IMR-90 (cell line): ENCODE measurements around the gene APOBEC3F.

Experiments
- MAFK ChIP-seq: IDR thresholded peaks from 2 replicates; pipeline ENCODE4 v1.6.1; 2012; ENCODE audit warnings: low read depth, low read length, improper control_type of control experiment
- TF ChIP-seq, protein P1 (sequence below): conservative IDR thresholded peaks from 2 replicates; pipeline ENCODE4 v1.5.1; 2012; ENCODE audit warnings: mild to moderate bottlenecking, low read depth, low read length, improper control_type of control experiment

DNA sequence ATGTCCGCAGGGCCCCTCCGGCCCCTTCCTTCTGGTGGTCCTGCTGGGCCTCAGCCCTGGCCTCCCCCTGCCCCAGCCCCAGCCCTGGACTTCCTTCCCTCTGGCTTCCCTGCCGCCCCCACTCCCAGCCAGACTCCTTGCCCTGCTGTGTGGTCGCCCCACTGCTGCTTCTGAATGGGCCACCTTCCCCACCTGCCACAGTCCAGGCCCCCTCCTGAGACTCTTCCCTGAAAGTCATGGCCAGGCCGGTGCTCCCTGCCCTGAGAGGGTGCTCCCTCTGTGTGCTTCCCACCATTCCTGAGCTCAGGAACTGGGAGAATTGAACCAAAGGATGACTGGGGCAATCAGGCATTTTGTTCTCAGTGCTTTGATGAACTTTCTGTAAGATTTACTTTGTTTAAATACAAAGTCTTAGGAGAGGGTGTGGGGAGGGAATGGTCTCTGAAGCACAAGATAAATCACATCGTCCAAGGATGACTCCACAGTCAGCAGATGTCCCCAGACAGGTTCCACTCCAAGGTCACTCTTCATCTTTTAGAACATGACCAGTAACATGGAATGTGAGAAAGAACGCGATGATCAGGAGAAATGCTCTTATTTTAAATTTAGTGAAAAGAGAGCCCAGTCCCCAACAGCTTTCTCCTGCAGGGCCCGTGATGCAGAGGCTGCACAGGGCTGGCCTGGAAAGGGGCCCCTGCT is 19.0 kb upstream of the APOBEC3F start:
- TF ChIP-seq, protein P1, sequence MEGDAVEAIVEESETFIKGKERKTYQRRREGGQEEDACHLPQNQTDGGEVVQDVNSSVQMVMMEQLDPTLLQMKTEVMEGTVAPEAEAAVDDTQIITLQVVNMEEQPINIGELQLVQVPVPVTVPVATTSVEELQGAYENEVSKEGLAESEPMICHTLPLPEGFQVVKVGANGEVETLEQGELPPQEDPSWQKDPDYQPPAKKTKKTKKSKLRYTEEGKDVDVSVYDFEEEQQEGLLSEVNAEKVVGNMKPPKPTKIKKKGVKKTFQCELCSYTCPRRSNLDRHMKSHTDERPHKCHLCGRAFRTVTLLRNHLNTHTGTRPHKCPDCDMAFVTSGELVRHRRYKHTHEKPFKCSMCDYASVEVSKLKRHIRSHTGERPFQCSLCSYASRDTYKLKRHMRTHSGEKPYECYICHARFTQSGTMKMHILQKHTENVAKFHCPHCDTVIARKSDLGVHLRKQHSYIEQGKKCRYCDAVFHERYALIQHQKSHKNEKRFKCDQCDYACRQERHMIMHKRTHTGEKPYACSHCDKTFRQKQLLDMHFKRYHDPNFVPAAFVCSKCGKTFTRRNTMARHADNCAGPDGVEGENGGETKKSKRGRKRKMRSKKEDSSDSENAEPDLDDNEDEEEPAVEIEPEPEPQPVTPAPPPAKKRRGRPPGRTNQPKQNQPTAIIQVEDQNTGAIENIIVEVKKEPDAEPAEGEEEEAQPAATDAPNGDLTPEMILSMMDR: no peak
- TF ChIP-seq MAFK: no peak
